ENCODE results near the gene ARHGEF6. TPM values are rescaled to one million over a fixed set of nuclear protein-coding genes. Genes with fewer than 3 reads are reported as not detected.
A peak's percentile ranks its signal among the peaks of the same experiment; 100 is the strongest.

The ARHGEF6 gene
- total and polyA plus RNA-seq, 12 donors = 9.1 to 37.9 (median 25.0) TPM

GRCh38 chrX:136712650-136713310, 68.0 kb downstream of the ARHGEF6 start:
- Histone ChIP-seq H3K4me3 (no peak overlapping the region), H3K36me3 (replicated peaks in 1 of 2) (no peaks in the 10 kb centered on the region), H3K27ac (no peak overlapping the region), H3K4me1 (replicated peaks in 1 of 2) (no peaks in the 10 kb centered on the region), H3K27me3 (no peaks in the 10 kb centered on the region), H3K9me3 (replicated peaks in 1 of 3) (no peaks in the 10 kb centered on the region)
- DNase-seq = no peak
- no peak for TF ChIP-seq CTCF (IDR thresholded peaks at IDR 0.05)
- TF ChIP-seq POLR2A (IDR thresholded peaks at IDR 0.05) = no peak
- intact Hi-C loops (cut with DNase I) = no loop called here

- intact Hi-C loops (cut with DNase I) = no loop called here
- no peak overlapping the region for H3K4me3 ChIP-seq
- no peaks in the 10 kb centered on the region for H3K4me1 ChIP-seq (replicated peaks in 1 of 2)
- H3K9me3 ChIP-seq (replicated peaks in 1 of 3) = no peaks in the 10 kb centered on the region
- DNase-seq = peak; percentile 33 to 69 (median 55)
- H3K36me3 ChIP-seq (replicated peaks in 1 of 2) = no peaks in the 10 kb centered on the region
- H3K27ac ChIP-seq = no peak overlapping the region
- H3K27me3 ChIP-seq = no peaks in the 10 kb centered on the region
- 30 to 67% (median 40%) methylated on average over 1 of the region's 1 CpG for WGBS, 4 donors
- TF ChIP-seq POLR2A (IDR thresholded peaks at IDR 0.05) = no peak
- TF ChIP-seq CTCF (IDR thresholded peaks at IDR 0.05) = peak in 5 of 6 experiments; percentile 23 to 53 (median 42)
Measured at GRCh38 chrX:136711147-136711546, 69.6 kb downstream of the ARHGEF6 start.

GRCh38 chrX:136710325-136710951, 70.3 kb downstream of the ARHGEF6 start:
- Histone ChIP-seq H3K27me3 (no peaks in the 10 kb centered on the region), H3K9me3 (replicated peaks in 1 of 3) (no peaks in the 10 kb centered on the region), H3K27ac (no peak overlapping the region), H3K4me3 (no peak overlapping the region), H3K36me3 (replicated peaks in 1 of 2) (no peaks in the 10 kb centered on the region), H3K4me1 (replicated peaks in 1 of 2) (no peaks in the 10 kb centered on the region)
- DNase-seq = no peak
- TF ChIP-seq CTCF (IDR thresholded peaks at IDR 0.05) (no peak), POLR2A (IDR thresholded peaks at IDR 0.05) (no peak)
- 10 to 34% (median 24%) methylated on average over 2 of the region's 2 CpGs for WGBS, 4 donors
- intact Hi-C loops (cut with DNase I) = no loop called here

GRCh38 chrX:136708348-136708747, 72.4 kb downstream of the ARHGEF6 start:
- Histone ChIP-seq H3K27me3 (no peaks in the 10 kb centered on the region), H3K27ac (no peak overlapping the region), H3K36me3 (replicated peaks in 1 of 2) (no peaks in the 10 kb centered on the region), H3K4me1 (replicated peaks in 1 of 2) (no peaks in the 10 kb centered on the region), H3K4me3 (no peak overlapping the region), H3K9me3 (replicated peaks in 1 of 3) (no peaks in the 10 kb centered on the region)
- peak in 4 of 6 experiments; percentile 14 to 38 (median 30) for TF ChIP-seq CTCF (IDR thresholded peaks at IDR 0.05)
- TF ChIP-seq POLR2A (IDR thresholded peaks at IDR 0.05) = no peak
- WGBS, 4 donors = 48 to 73% (median 60%) methylated on average over 1 of the region's 1 CpG
- no peak for DNase-seq
- intact Hi-C loops (cut with DNase I) = no loop called here

Measured in adrenal gland (tissue), 12 donors.